HCT116 (cell line): ENCODE results near the gene F10.

Source experiments
- EZH2 ChIP-seq: fragments of 200-600 bp; sonication (generic); IDR thresholded peaks from 2 replicates; pipeline ENCODE4 v1.6.1; 2017; ENCODE audit warnings: antibody characterized with exemption, mixed run types
- POLR2A ChIP-seq: IDR thresholded peaks from 2 replicates; pipeline ENCODE4 v1.7.0; 2011; ENCODE audit warnings: borderline replicate concordance; ENCODE audit not compliant: insufficient read depth, insufficient read length; ENCODE audit errors: extremely low read depth
- POLR2AphosphoS5 ChIP-seq: IDR thresholded peaks from 2 replicates; pipeline ENCODE4 v1.6.1; 2011; ENCODE audit warnings: mild to moderate bottlenecking, low read depth, low read length, moderate library complexity
- SP1 ChIP-seq: IDR thresholded peaks from 2 replicates; pipeline ENCODE4 v1.6.1; 2012; ENCODE audit warnings: low read depth
- SRF ChIP-seq: IDR thresholded peaks from 2 replicates; pipeline ENCODE4 v1.6.1; 2012; ENCODE audit warnings: low read depth
- YY1 ChIP-seq: IDR thresholded peaks from 2 replicates; pipeline ENCODE4 v1.6.1; 2011; ENCODE audit warnings: low read length, low read depth, moderate library complexity, mild to moderate bottlenecking; ENCODE audit not compliant: insufficient replicate concordance; ENCODE audit errors: extremely low read depth
- ZNF274 ChIP-seq: fragments of 200-500 bp; sonication (Bioruptor generic); IDR thresholded peaks from 2 replicates; pipeline ENCODE4 v1.6.1; 2014; ENCODE audit warnings: mild to moderate bottlenecking, low read depth, low read length, inconsistent platforms
- TF ChIP-seq, protein P1 (sequence below), 3 experiments: fragments of 200-600 bp in 1 of 3; sonication (generic) in 1 of 3; IDR thresholded peaks in 2 of 3; conservative IDR thresholded peaks in 1 of 3; 2 replicates each; pipeline ENCODE4 v1.5.1; 2012 to 2017; ENCODE audit warnings: low read depth in 2 of 3, low read length in 2 of 3, antibody characterized with exemption in 1 of 3, borderline replicate concordance in 1 of 3, control low read depth in 1 of 3, mild to moderate bottlenecking in 1 of 3, mixed read lengths in 1 of 3, mixed run types in 1 of 3, moderate library complexity in 1 of 3; ENCODE audit not compliant: insufficient read depth in 1 of 3
- TF ChIP-seq, protein P2 (sequence below): IDR thresholded peaks from 2 replicates; pipeline ENCODE4 v1.6.1; 2012; ENCODE audit warnings: low read depth
- TF ChIP-seq, protein P3 (sequence below): IDR thresholded peaks from 2 replicates; pipeline ENCODE4 v1.6.1; 2012
- TF ChIP-seq, protein P4 (sequence below): IDR thresholded peaks from 2 replicates; pipeline ENCODE4 v1.6.1; 2012

DNA sequence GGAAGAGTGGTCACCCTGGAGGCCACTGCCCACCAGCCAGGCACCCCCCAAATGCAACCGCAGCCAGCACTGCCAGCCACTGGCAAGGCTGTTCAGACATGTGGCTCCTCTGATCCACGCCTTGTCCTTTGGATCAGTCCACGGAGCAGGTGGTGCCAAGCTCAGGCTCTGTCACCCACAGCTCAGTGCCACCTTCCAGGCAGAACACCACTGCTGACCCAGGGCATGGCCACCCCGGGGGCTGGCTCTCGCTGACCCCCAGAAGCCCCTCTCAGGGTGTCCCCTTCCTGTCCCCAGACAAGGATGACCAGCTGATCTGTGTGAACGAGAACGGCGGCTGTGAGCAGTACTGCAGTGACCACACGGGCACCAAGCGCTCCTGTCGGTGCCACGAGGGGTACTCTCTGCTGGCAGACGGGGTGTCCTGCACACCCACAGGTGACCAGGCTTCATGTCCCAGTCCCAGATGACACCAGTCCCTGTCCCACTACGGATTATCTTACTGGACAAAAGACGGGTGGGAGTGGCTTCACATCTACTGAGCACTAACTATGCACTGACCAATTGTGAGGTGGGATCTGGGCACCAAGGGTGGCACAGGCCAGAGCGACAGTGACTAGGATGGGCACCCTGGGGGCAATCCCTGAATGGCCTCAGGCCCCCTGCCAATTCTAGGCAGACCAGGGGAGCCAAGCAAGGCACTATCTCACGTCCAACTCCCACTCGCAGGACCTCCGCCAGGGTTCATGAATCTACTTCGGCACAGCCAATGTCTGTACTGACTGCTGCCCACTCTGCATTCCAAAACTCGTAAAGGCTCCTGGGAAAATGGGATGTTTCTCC, 7.0 kb upstream of the F10 start:
- TF ChIP-seq, protein P1, sequence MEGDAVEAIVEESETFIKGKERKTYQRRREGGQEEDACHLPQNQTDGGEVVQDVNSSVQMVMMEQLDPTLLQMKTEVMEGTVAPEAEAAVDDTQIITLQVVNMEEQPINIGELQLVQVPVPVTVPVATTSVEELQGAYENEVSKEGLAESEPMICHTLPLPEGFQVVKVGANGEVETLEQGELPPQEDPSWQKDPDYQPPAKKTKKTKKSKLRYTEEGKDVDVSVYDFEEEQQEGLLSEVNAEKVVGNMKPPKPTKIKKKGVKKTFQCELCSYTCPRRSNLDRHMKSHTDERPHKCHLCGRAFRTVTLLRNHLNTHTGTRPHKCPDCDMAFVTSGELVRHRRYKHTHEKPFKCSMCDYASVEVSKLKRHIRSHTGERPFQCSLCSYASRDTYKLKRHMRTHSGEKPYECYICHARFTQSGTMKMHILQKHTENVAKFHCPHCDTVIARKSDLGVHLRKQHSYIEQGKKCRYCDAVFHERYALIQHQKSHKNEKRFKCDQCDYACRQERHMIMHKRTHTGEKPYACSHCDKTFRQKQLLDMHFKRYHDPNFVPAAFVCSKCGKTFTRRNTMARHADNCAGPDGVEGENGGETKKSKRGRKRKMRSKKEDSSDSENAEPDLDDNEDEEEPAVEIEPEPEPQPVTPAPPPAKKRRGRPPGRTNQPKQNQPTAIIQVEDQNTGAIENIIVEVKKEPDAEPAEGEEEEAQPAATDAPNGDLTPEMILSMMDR (IDR thresholded peaks at IDR 0.05 in 2 of 3, conservative IDR thresholded peaks at IDR 0.05 in 1 of 3; ENCODE audit: borderline replicate concordance in 1 of 3, insufficient read depth in 1 of 3, low read depth in 2 of 3, low read length in 2 of 3), result no peak
- TF ChIP-seq POLR2A (no peak), YY1 (no peak), ZNF274 (no peak), POLR2AphosphoS5 (no peak), SRF (no peak), EZH2 (no peak), SP1 (no peak)
- TF ChIP-seq, protein P2, sequence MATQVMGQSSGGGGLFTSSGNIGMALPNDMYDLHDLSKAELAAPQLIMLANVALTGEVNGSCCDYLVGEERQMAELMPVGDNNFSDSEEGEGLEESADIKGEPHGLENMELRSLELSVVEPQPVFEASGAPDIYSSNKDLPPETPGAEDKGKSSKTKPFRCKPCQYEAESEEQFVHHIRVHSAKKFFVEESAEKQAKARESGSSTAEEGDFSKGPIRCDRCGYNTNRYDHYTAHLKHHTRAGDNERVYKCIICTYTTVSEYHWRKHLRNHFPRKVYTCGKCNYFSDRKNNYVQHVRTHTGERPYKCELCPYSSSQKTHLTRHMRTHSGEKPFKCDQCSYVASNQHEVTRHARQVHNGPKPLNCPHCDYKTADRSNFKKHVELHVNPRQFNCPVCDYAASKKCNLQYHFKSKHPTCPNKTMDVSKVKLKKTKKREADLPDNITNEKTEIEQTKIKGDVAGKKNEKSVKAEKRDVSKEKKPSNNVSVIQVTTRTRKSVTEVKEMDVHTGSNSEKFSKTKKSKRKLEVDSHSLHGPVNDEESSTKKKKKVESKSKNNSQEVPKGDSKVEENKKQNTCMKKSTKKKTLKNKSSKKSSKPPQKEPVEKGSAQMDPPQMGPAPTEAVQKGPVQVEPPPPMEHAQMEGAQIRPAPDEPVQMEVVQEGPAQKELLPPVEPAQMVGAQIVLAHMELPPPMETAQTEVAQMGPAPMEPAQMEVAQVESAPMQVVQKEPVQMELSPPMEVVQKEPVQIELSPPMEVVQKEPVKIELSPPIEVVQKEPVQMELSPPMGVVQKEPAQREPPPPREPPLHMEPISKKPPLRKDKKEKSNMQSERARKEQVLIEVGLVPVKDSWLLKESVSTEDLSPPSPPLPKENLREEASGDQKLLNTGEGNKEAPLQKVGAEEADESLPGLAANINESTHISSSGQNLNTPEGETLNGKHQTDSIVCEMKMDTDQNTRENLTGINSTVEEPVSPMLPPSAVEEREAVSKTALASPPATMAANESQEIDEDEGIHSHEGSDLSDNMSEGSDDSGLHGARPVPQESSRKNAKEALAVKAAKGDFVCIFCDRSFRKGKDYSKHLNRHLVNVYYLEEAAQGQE, result no peak
- TF ChIP-seq, protein P3, sequence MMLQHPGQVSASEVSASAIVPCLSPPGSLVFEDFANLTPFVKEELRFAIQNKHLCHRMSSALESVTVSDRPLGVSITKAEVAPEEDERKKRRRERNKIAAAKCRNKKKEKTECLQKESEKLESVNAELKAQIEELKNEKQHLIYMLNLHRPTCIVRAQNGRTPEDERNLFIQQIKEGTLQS, result no peak
- TF ChIP-seq, protein P4, sequence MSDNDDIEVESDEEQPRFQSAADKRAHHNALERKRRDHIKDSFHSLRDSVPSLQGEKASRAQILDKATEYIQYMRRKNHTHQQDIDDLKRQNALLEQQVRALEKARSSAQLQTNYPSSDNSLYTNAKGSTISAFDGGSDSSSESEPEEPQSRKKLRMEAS, result no peak
